Muscle of leg (tissue), 11 donors: Measurements from ENCODE around the gene RASA3. TPM values are rescaled to one million over a fixed set of nuclear protein-coding genes. Genes with fewer than 3 reads are reported as not detected.

Source experiments
- DNase-seq: peaks from one replicate; pipeline ENCODE4 v3.0.0; 2013
- H3K27ac ChIP-seq: one replicate; pipeline ENCODE4 v1.5.1; 2013; ENCODE audit warnings: mild to moderate bottlenecking, low read length, control low read depth
- H3K27me3 ChIP-seq: one replicate; pipeline ENCODE4 v1.6.1; 2013; ENCODE audit warnings: low read length; ENCODE audit not compliant: control insufficient read depth, insufficient read depth
- H3K36me3 ChIP-seq: one replicate; pipeline ENCODE4 v1.6.1; 2013; ENCODE audit warnings: low read length; ENCODE audit not compliant: control insufficient read depth, insufficient read depth
- H3K4me1 ChIP-seq: one replicate; pipeline ENCODE4 v1.6.1; 2013; ENCODE audit warnings: low read length; ENCODE audit not compliant: control insufficient read depth, insufficient read depth
- H3K4me3 ChIP-seq: one replicate; pipeline ENCODE4 v1.5.1; 2013; ENCODE audit warnings: low read length, control low read depth
- H3K9me3 ChIP-seq: replicated peaks from 2 replicates; pipeline ENCODE4 v1.6.1; 2013; ENCODE audit warnings: low read depth, low read length; ENCODE audit not compliant: control insufficient read depth
- WGBS: methylation state at CpG from one replicate; pipeline ENCODE4 v1.1.5; 2013; ENCODE audit warnings: missing lambda C conversion rate; ENCODE audit not compliant: insufficient coverage; 5-methylcytosine and 5-hydroxymethylcytosine counted together
- polyA plus RNA-seq, 8 donors: library from polyadenylated mRNA; unstranded; fragments of 120-200 nt; gene quantifications; one replicate each; pipeline versions ENCODE4 v1.2.1 to v1.2.3, GENCODE V29; 2013; ENCODE audit warnings: inconsistent platforms in 1 of 8, low replicate concordance in 1 of 8; ENCODE audit not compliant: insufficient read length in 8 of 8, insufficient read depth in 1 of 8
- total RNA-seq: library from RNA; stranded (reverse); fragments of 120-200 nt; gene quantifications from one replicate; pipeline ENCODE4 v1.2.4, GENCODE V29; 2013

Gene RASA3
- total and polyA plus RNA-seq, 9 donors, result 15.9 to 27.2 (median 21.6) TPM

GRCh38 chr13:113974304-113975281 is 157.8 kb downstream of the RASA3 start:
- no peak overlapping the region for H3K4me3 ChIP-seq
- H3K9me3 ChIP-seq, result no peaks in the 10 kb centered on the region
- H3K27ac ChIP-seq, result no peak overlapping the region
- DNase-seq, result no peak
- H3K4me1 ChIP-seq, result no peaks in the 10 kb centered on the region
- peaks cover 59% of the 10 kb centered on the region for H3K36me3 ChIP-seq
- 90% methylated on average over 41 of the region's 56 CpGs for WGBS
- no peaks in the 10 kb centered on the region for H3K27me3 ChIP-seq

DNA sequence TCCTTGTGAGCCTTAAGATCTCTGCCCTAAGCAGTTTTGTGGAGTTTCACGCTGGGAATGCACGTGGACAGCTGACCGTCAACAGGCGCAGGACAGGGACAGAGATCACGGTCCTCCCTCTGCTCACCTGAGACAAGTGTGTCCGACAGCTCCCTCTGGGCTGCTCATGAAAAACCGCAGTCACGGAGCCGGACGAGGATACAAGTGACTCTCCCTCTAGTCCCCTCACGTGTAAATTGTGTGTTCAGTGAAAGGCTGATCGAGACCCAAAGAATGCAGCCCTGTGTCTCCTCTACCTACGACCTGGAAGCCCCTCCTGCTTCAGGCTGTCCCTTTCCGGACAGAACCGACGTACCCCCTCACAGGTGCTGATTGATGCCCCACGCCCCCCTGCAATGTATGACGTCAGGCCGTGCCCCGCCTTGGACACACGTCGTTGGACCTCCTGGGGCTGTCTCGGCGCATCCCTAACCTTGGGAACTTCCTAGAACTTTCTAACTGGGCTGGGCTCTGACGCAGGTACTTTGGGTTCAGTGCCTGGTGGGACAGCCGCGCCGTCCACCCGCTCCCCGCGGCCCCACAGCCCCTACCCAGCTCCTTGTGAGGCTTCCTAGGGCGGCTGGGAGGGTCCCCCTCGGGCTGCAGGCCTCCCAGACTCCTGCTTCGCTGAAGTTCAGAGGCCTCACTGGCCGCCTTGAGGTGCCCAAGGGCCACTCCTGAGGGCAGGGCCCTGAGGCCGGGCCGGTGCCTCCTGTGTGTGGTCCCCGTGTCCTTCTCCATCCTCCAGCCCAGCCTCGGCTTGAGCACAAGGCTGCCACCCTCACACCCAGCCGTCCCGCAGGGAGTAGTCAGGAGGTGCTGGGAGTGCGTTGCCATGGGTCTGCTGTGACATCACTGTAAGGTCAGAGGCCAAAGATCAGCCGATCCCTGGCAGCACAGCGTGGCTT is 158.9 kb downstream of the RASA3 start, which contains the start of gene C13orf46:
C13orf46 (minus strand) TSS at position 859 of the 947 bp plus-strand sequence; CDS start at position 780, 79 bp downstream.
- H3K9me3 ChIP-seq, result no peaks in the 10 kb centered on the region
- no peak within 1 kb of the TSS for H3K4me3 ChIP-seq
- WGBS, result 84% methylated on average over 38 of the region's 44 CpGs
- peaks cover 51% of the 10 kb centered on the region for H3K36me3 ChIP-seq
- DNase-seq, result no peak
- H3K4me1 ChIP-seq, result no peaks in the 10 kb centered on the region
- no peaks in the 10 kb centered on the region for H3K27me3 ChIP-seq
- no peak within 1 kb of the TSS for H3K27ac ChIP-seq

DNA sequence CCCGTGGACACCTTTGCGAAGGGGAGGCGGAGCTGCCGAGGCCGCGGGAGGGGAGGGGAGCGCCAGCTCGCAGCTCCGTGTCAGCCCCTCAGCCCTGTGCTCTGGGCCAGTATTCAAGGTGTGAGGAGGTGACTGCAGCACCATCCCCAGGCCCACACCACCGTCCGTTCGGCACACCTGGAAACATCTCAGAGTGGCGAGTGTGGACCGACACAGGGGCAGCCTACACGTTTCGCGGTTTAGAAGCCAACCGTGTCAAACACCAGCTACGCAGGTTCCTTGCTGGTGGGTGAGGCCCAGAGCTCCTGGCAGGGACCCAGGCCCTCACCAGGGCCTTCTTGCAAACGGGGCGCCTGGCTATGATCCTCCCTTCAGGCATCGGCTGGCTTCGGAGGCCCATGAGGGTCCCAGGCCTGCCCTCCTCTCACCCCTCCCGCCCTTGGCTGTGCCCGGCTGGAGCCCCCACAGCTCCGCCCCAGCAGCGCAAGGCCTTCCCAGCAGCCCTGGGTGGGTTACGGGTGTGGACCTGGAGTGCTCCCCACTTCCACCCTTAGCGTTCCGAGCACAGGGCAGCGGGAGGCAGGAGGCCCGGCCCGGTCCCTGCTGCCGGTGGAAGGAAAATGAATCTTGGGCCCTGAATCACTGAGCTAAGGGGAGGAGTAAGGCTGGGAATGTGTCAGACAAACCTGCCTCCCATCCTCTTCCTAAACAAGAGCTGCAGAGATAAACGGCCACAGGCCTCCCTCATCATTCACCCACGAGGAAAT is 159.8 kb downstream of the RASA3 start:
- no peak for DNase-seq
- Histone ChIP-seq H3K4me1 (no peaks in the 10 kb centered on the region), H3K9me3 (no peaks in the 10 kb centered on the region), H3K36me3 (peaks cover 42% of the 10 kb centered on the region), H3K27ac (no peak overlapping the region), H3K4me3 (no peak overlapping the region), H3K27me3 (no peaks in the 10 kb centered on the region)
- 82% methylated on average over 15 of the region's 36 CpGs for WGBS

- Histone ChIP-seq H3K36me3 (peaks cover 32% of the 10 kb centered on the region), H3K4me1 (no peaks in the 10 kb centered on the region), H3K27ac (no peak overlapping the region), H3K9me3 (no peaks in the 10 kb centered on the region), H3K27me3 (no peaks in the 10 kb centered on the region), H3K4me3 (no peak overlapping the region)
- whole genome bisulfite sequencing, result 92% methylated on average over 35 of the region's 36 CpGs
- no peak for DNase-seq
Observed at GRCh38 chr13:113971471-113972231, 160.8 kb downstream of the RASA3 start.

- H3K4me1 ChIP-seq, result no peaks in the 10 kb centered on the region
- no peak overlapping the region for H3K27ac ChIP-seq
- no peaks in the 10 kb centered on the region for H3K27me3 ChIP-seq
- no peak for DNase-seq
- 73% methylated on average over 9 of the region's 19 CpGs for WGBS
- peaks cover 30% of the 10 kb centered on the region for H3K36me3 ChIP-seq
- H3K4me3 ChIP-seq, result no peak overlapping the region
- no peaks in the 10 kb centered on the region for H3K9me3 ChIP-seq
Observed at GRCh38 chr13:113970810-113971470, 161.5 kb downstream of the RASA3 start.

- no peaks in the 10 kb centered on the region for H3K27me3 ChIP-seq
- no peaks in the 10 kb centered on the region for H3K9me3 ChIP-seq
- 86% methylated on average over 19 of the region's 20 CpGs for WGBS
- H3K27ac ChIP-seq, result no peak overlapping the region
- no peak for DNase-seq
- peaks cover 22% of the 10 kb centered on the region for H3K36me3 ChIP-seq
- H3K4me1 ChIP-seq, result no peaks in the 10 kb centered on the region
- no peak overlapping the region for H3K4me3 ChIP-seq
Observed at GRCh38 chr13:113969973-113970611, 162.3 kb downstream of the RASA3 start.

GRCh38 chr13:113969311-113969972 is 163.0 kb downstream of the RASA3 start:
- Histone ChIP-seq H3K4me1 (no peaks in the 10 kb centered on the region), H3K36me3 (peaks cover 16% of the 10 kb centered on the region), H3K27ac (no peak overlapping the region), H3K9me3 (no peaks in the 10 kb centered on the region), H3K4me3 (no peak overlapping the region), H3K27me3 (no peaks in the 10 kb centered on the region)
- WGBS, result 94% methylated on average over 18 of the region's 25 CpGs
- no peak for DNase-seq
